Activated CD4-positive, alpha-beta T cell treated with anti-CD3 and anti-CD28 coated beads, Interleukin-2, amount 10 ng/mL, durations not matched to agents 7 days and 5 days (primary cell): ENCODE measurements around the gene ARFGAP2. TPM values are rescaled to one million over a fixed set of nuclear protein-coding genes. Genes with fewer than 3 reads are reported as not detected.
"Not testable (repeated sequence)": the region's sequence is repeated elsewhere in the genome, so short reads cannot be mapped to it uniquely, and the experiment has no call there.

Experiments used
- CTCF ChIA-PET: fragments of 350-600 bp; sonication (Branson Sonifier 250); formaldehyde crosslinking; loops from one replicate; lab custom pipeline; 2021; ENCODE audit warnings: antibody characterized with exemption; lab: Charles Lee
- POLR2A ChIA-PET: fragments of 350-600 bp; sonication (Branson Sonifier 250); formaldehyde crosslinking; loops from one replicate; lab custom pipeline; 2021; ENCODE audit warnings: antibody characterized with exemption; lab: Charles Lee
- DNase-seq: peaks from one replicate; pipeline ENCODE4 v3.0.0-alpha.2; 2020
- H3K27ac Mint-ChIP-seq: one replicate; pipeline ENCODE4 v1.8.0; 2021; ENCODE audit warnings: mild to moderate bottlenecking, moderate library complexity, mixed read lengths
- H3K27me3 Mint-ChIP-seq: one replicate; pipeline ENCODE4 v1.8.0; 2021; ENCODE audit warnings: mixed read lengths
- H3K36me3 Mint-ChIP-seq: one replicate; pipeline ENCODE4 v1.8.0; 2021; ENCODE audit warnings: low read depth, mixed read lengths
- H3K4me1 Mint-ChIP-seq: one replicate; pipeline ENCODE4 v1.8.0; 2021; ENCODE audit warnings: mixed read lengths
- H3K4me3 Mint-ChIP-seq: one replicate; pipeline ENCODE4 v1.8.0; 2021; ENCODE audit warnings: mild to moderate bottlenecking, moderate library complexity, mixed read lengths
- H3K9me3 Mint-ChIP-seq: one replicate; pipeline ENCODE4 v1.8.0; 2021; ENCODE audit warnings: mixed read lengths
- total RNA-seq, 2 experiments: library from RNA; stranded (reverse); gene quantifications; one replicate each; pipeline ENCODE4 v1.2.3, GENCODE V29; 2021

The ARFGAP2 gene
- total RNA-seq, 2 experiments from 2014 or later: 88.1 to 103 TPM

GRCh38 chr11:47136327-47136726 lies 40.4 kb downstream of the ARFGAP2 start:
- ChIA-PET CTCF (no interaction called here), POLR2A (no interaction called here)
- H3K4me3 Mint-ChIP-seq: no peak overlapping the region
- H3K36me3 Mint-ChIP-seq: peaks cover 6% of the 10 kb centered on the region
- no peak overlapping the region for H3K27ac Mint-ChIP-seq
- no peaks in the 10 kb centered on the region for H3K9me3 Mint-ChIP-seq
- no peak for DNase-seq
- peaks cover 5% of the 10 kb centered on the region for H3K4me1 Mint-ChIP-seq
- no peaks in the 10 kb centered on the region for H3K27me3 Mint-ChIP-seq

DNA sequence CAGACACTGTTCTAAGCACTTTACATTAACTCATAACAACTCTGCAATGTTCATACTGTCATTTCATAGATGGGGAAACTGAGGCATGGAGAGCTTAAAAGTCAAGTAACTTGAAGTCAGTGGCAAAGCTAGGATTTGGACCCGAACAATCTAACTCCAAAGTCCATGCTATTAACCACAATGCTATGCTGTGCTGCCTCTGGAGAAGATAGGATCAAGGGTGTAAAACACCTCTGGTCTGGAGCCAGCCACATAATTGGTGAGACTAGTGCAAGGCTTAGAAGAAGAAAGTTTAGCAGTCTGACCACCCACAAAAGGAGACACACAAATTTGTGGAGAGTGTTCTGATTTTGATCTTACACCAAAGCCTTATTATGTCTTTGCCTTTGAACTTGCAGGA lies 43.7 kb downstream of the ARFGAP2 start:
- H3K4me1 Mint-ChIP-seq: no peaks in the 10 kb centered on the region
- CTCF ChIA-PET: no interaction called here
- POLR2A ChIA-PET: no interaction called here
- no peaks in the 10 kb centered on the region for H3K9me3 Mint-ChIP-seq
- peaks cover under 1% of the 10 kb centered on the region for H3K36me3 Mint-ChIP-seq
- no peaks in the 10 kb centered on the region for H3K27me3 Mint-ChIP-seq
- no peak overlapping the region for H3K4me3 Mint-ChIP-seq
- DNase-seq: no peak
- no peak overlapping the region for H3K27ac Mint-ChIP-seq

DNA sequence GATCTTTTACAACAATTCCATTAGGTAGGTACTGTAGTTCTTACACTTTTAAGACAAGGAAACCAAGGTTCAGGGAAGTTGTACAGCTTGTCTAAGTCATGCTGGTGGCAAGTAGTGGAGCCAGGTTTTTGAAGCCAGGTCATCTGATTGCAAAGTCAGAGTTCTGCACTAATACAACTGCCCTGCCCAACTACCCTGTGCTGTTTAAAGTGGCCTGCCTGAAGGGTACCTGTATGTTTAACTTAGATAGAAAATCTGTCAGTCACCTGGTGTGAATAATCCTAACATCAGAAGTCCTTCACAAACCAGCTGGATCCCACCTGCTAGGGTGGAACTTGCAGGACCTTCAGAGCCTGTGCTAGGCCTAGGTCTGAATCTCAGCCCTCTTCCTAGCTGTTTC lies 44.2 kb downstream of the ARFGAP2 start:
- DNase-seq: no peak
- POLR2A ChIA-PET: no interaction called here
- Mint-ChIP-seq H3K36me3 (no peaks in the 10 kb centered on the region), H3K9me3 (no peaks in the 10 kb centered on the region), H3K4me3 (no peak overlapping the region), H3K27ac (no peak overlapping the region), H3K4me1 (no peaks in the 10 kb centered on the region), H3K27me3 (no peaks in the 10 kb centered on the region)
- CTCF ChIA-PET: no interaction called here

- Mint-ChIP-seq H3K27ac (no peak overlapping the region), H3K4me1 (no peaks in the 10 kb centered on the region), H3K9me3 (no peaks in the 10 kb centered on the region), H3K27me3 (no peaks in the 10 kb centered on the region), H3K36me3 (no peaks in the 10 kb centered on the region), H3K4me3 (no peak overlapping the region)
- ChIA-PET CTCF (interaction anchor here (0.9 kb wide), 2 partner anchors 27 to 123 kb away, joined by 3 read pairs; no protein-coding TSS in a partner anchor), POLR2A (no interaction called here)
- DNase-seq: no peak
These were observed 45.5 kb downstream of the ARFGAP2 start for GRCh38 chr11:47131136-47131535.

GRCh38 chr11:47130543-47130942 lies 46.1 kb downstream of the ARFGAP2 start:
- H3K36me3 Mint-ChIP-seq: no peaks in the 10 kb centered on the region
- CTCF ChIA-PET: interaction anchor here (0.9 kb wide), 2 partner anchors 27 to 122 kb away, joined by 3 read pairs; no protein-coding TSS in a partner anchor

DNA sequence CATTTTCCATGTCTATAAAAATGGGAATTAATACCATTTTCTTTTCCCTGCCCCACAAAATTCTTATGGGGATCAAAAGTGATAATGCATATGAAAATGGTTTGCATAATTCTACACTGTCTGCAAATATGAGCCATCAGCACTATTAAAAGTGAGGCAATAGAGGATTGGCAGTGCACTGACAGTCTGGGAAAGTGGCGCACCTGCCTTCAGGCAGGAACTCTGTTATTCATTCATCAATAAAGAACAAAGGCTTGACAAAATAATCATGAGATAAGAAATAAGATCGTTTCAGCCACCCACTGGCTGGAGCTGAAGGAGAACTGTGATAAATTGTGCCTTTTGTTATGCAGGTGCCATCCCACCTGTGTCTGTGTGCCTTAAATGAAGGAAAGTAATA lies 49.5 kb downstream of the ARFGAP2 start:
- ChIA-PET CTCF (no interaction called here), POLR2A (no interaction called here)
- no peaks in the 10 kb centered on the region for H3K36me3 Mint-ChIP-seq
- no peaks in the 10 kb centered on the region for H3K9me3 Mint-ChIP-seq
- H3K27ac Mint-ChIP-seq: no peak overlapping the region
- no peaks in the 10 kb centered on the region for H3K4me1 Mint-ChIP-seq
- DNase-seq: no peak
- no peaks in the 10 kb centered on the region for H3K27me3 Mint-ChIP-seq
- H3K4me3 Mint-ChIP-seq: no peak overlapping the region

More at GRCh38 chr11:47130543-47130942, 46.1 kb downstream of the ARFGAP2 start:
- Mint-ChIP-seq H3K4me3 (no peak overlapping the region), H3K27me3 (no peaks in the 10 kb centered on the region), H3K4me1 (no peaks in the 10 kb centered on the region), H3K27ac (no peak overlapping the region), H3K9me3 (no peaks in the 10 kb centered on the region)
- POLR2A ChIA-PET: no interaction called here
- no peak for DNase-seq

DNA sequence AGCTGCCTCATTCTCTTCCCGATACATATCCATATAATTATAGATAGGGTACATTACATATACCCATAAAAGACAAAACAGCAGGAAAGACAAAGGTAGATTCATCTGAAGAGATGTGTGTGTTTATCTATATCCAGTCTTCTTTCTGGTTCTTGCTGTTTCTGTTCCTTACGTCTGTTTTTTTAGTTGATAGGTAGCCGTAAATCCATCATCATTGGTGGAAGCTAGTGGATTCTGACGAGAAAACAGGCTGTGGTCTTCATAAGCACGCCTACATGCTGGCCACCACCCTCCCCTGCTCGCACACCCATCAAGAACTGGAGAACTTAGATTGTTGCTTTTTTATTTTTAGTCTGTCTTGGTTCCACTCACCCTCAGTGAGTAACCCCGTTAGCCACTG lies 51.6 kb downstream of the ARFGAP2 start:
- H3K36me3 Mint-ChIP-seq: no peaks in the 10 kb centered on the region
- ChIA-PET CTCF (interaction anchor here (0.7 to 1.8 kb wide), 2 partner anchors 21 to 69 kb away, joined by 3 to 4 read pairs; no protein-coding TSS in a partner anchor), POLR2A (no interaction called here)
- no peak overlapping the region for H3K27ac Mint-ChIP-seq
- H3K27me3 Mint-ChIP-seq: no peaks in the 10 kb centered on the region
- no peaks in the 10 kb centered on the region for H3K4me1 Mint-ChIP-seq
- H3K9me3 Mint-ChIP-seq: no peaks in the 10 kb centered on the region
- no peak for DNase-seq
- no peak overlapping the region for H3K4me3 Mint-ChIP-seq

DNA sequence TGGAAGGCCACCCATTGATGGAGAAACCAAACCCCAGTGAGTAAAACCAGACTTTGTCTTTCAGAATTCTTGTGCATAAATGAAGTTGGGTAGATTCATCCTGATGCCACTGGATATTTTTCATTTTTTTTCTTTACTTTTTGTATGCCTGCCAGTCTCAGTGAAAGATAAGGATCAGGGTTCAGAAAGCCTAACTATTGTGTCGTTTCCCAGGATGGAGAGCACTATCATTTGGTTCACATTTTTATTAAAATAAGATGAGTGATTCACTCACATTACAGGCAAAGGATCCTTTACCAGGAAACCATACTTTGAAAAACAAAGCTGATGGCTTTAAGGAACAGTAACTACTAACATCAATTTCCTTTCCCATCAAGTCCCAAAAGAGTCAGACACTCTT lies 52.0 kb downstream of the ARFGAP2 start:
- Mint-ChIP-seq H3K27ac (no peak overlapping the region), H3K36me3 (no peaks in the 10 kb centered on the region), H3K9me3 (no peaks in the 10 kb centered on the region), H3K27me3 (no peaks in the 10 kb centered on the region), H3K4me3 (no peak overlapping the region), H3K4me1 (no peaks in the 10 kb centered on the region)
- no peak for DNase-seq
- ChIA-PET POLR2A (no interaction called here), CTCF (interaction anchor here (0.7 to 1.8 kb wide), 2 partner anchors 21 to 69 kb away, joined by 3 to 4 read pairs; no protein-coding TSS in a partner anchor)

DNA sequence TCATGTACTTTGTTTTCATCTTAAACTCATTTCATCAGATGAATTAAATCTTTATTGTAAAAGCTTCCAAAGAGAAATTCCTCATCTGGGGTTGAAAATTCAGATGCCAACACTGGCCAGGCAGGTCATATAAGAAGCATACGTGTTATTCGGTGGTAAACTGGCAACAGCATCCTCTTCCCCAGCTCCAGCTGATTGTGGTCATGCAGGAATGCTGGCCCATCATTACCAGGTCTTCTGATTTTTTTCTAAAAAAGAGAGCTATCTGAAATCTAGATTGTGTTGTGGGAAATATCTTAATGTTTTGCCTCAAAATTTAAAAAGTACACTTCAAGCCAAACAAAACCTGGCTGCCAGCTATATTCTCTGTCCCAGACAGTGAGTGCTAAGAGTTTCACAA lies 53.6 kb downstream of the ARFGAP2 start:
- Mint-ChIP-seq H3K27me3 (no peaks in the 10 kb centered on the region), H3K36me3 (no peaks in the 10 kb centered on the region), H3K27ac (no peak overlapping the region), H3K4me3 (no peak overlapping the region), H3K9me3 (no peaks in the 10 kb centered on the region), H3K4me1 (peaks cover 2% of the 10 kb centered on the region)
- CTCF ChIA-PET: interaction anchor here (0.6 kb wide), 1 partner anchor 19 kb away, joined by 3 read pairs; no protein-coding TSS in a partner anchor
- DNase-seq: no peak
- POLR2A ChIA-PET: no interaction called here

DNA sequence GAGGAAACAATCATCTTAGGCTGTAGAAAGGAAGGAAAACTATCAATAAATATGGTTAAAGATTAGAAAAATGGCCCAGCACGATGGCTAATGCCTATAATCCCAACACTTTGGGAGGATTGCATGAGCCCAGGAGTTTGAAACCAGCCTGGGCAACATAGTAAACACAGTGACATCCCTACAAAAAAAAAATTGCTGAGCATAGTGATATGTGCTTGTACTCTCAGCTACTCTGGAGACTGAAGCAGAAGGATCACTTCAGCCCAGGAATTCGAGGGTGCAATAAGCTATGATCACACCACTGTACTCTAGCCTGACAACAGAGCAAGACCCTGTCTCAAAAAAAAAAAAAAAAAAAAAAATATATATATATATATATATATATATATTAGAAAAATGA lies 54.9 kb downstream of the ARFGAP2 start:
- H3K4me1 Mint-ChIP-seq: peaks cover 2% of the 10 kb centered on the region
- no peak overlapping the region for H3K27ac Mint-ChIP-seq
- ChIA-PET POLR2A (no interaction called here), CTCF (interaction anchor here (0.6 kb wide), 1 partner anchor 225 kb away, joined by 3 read pairs; no protein-coding TSS in a partner anchor)
- H3K36me3 Mint-ChIP-seq: no peaks in the 10 kb centered on the region
- DNase-seq: no peak
- H3K27me3 Mint-ChIP-seq: no peaks in the 10 kb centered on the region
- H3K4me3 Mint-ChIP-seq: no peak overlapping the region
- no peaks in the 10 kb centered on the region for H3K9me3 Mint-ChIP-seq

- H3K4me3 Mint-ChIP-seq: no peak overlapping the region
- ChIA-PET POLR2A (no interaction called here), CTCF (interaction anchor here (0.6 kb wide), 1 partner anchor 45 kb away, joined by 3 read pairs; no protein-coding TSS in a partner anchor)
- DNase-seq: no peak
- H3K9me3 Mint-ChIP-seq: no peaks in the 10 kb centered on the region
- peaks cover 2% of the 10 kb centered on the region for H3K4me1 Mint-ChIP-seq
- no peaks in the 10 kb centered on the region for H3K36me3 Mint-ChIP-seq
- H3K27ac Mint-ChIP-seq: no peak overlapping the region
- no peaks in the 10 kb centered on the region for H3K27me3 Mint-ChIP-seq
These were observed 55.6 kb downstream of the ARFGAP2 start for GRCh38 chr11:47121056-47121455.

- H3K4me1 Mint-ChIP-seq, H3K4me3 Mint-ChIP-seq, H3K27ac Mint-ChIP-seq, H3K36me3 Mint-ChIP-seq, POLR2A ChIA-PET, H3K27me3 Mint-ChIP-seq, H3K9me3 Mint-ChIP-seq: not testable (repeated sequence)
- CTCF ChIA-PET: interaction anchor here (1.1 to 1.7 kb wide), 2 partner anchors 19 to 86 kb away, joined by 3 read pairs; no protein-coding TSS in a partner anchor
- peak; percentile 67 for DNase-seq
These were observed 57.6 kb downstream of the ARFGAP2 start for GRCh38 chr11:47118958-47119688.
